ENCODE results near the gene ADAMTSL5.

ADAMTSL5 gene

GRCh38 chr19:1466018-1466460, 46.8 kb downstream of the ADAMTSL5 start:
- DNase-seq (ENCODE audit: low read depth), result no peak

GRCh38 chr19:1465191-1466016, 47.4 kb downstream of the ADAMTSL5 start:
- no peak for DNase-seq (ENCODE audit: low read depth)

GRCh38 chr19:1461862-1462261, 51.0 kb downstream of the ADAMTSL5 start:
- DNase-seq (ENCODE audit: low read depth), result no peak

- no peak for DNase-seq (ENCODE audit: low read depth)
Measured at GRCh38 chr19:1460033-1460995, 52.5 kb downstream of the ADAMTSL5 start.

GRCh38 chr19:1459479-1459878, 53.3 kb downstream of the ADAMTSL5 start:
- no peak for DNase-seq (ENCODE audit: low read depth)

- no peak for DNase-seq (ENCODE audit: low read depth)
Measured at GRCh38 chr19:1457892-1458291, 54.9 kb downstream of the ADAMTSL5 start.

GRCh38 chr19:1457031-1457739, 55.6 kb downstream of the ADAMTSL5 start:
- DNase-seq (ENCODE audit: low read depth), result no peak

GRCh38 chr19:1456121-1456900, 56.5 kb downstream of the ADAMTSL5 start:
- no peak for DNase-seq (ENCODE audit: low read depth)

GRCh38 chr19:1455336-1456120, 57.3 kb downstream of the ADAMTSL5 start:
- no peak for DNase-seq (ENCODE audit: low read depth)

All from activated T-cell treated with anti-CD3 and anti-CD28 coated beads for 1 hour (primary cell).